Measurements from ENCODE around the gene SLC2A11. TPM values are rescaled to one million over a fixed set of nuclear protein-coding genes. Genes with fewer than 3 reads are reported as not detected.
A peak's percentile ranks its signal among the peaks of the same experiment; 100 is the strongest.

The SLC2A11 gene
- total RNA-seq, 1 donor from 2014 or later: 9.2 TPM

GRCh38 chr22:23834793-23835483 is 22.7 kb upstream of the SLC2A11 start:
- Mint-ChIP-seq H3K36me3 (ENCODE audit: low read depth, unreplicated experiment) (peaks cover 10% of the 10 kb centered on the region), H3K4me3 (ENCODE audit: unreplicated experiment) (no peak overlapping the region), H3K9me3 (ENCODE audit: unreplicated experiment) (no peaks in the 10 kb centered on the region), H3K4me1 (ENCODE audit: unreplicated experiment) (peaks cover 10% of the 10 kb centered on the region), H3K27ac (ENCODE audit: unreplicated experiment) (no peak overlapping the region), H3K27me3 (ENCODE audit: unreplicated experiment) (peaks cover 13% of the 10 kb centered on the region)
- no peak for DNase-seq (ENCODE audit: low spot score)
- TF ChIP-seq CTCF (IDR thresholded peaks at IDR 0.05; ENCODE audit: unreplicated experiment): no peak

GRCh38 chr22:23835484-23836144 is 22.1 kb upstream of the SLC2A11 start:
- no peak for DNase-seq (ENCODE audit: low spot score)
- no peak for TF ChIP-seq CTCF (IDR thresholded peaks at IDR 0.05; ENCODE audit: unreplicated experiment)
- H3K36me3 Mint-ChIP-seq (ENCODE audit: low read depth, unreplicated experiment): peaks cover 6% of the 10 kb centered on the region
- no peak overlapping the region for H3K27ac Mint-ChIP-seq (ENCODE audit: unreplicated experiment)
- H3K4me1 Mint-ChIP-seq (ENCODE audit: unreplicated experiment): peaks cover 10% of the 10 kb centered on the region
- peaks cover 14% of the 10 kb centered on the region for H3K27me3 Mint-ChIP-seq (ENCODE audit: unreplicated experiment)
- H3K4me3 Mint-ChIP-seq (ENCODE audit: unreplicated experiment): no peak overlapping the region
- H3K9me3 Mint-ChIP-seq (ENCODE audit: unreplicated experiment): no peaks in the 10 kb centered on the region

GRCh38 chr22:23836281-23836680 is 21.4 kb upstream of the SLC2A11 start:
- Mint-ChIP-seq H3K4me1 (ENCODE audit: unreplicated experiment) (peaks cover 10% of the 10 kb centered on the region), H3K27ac (ENCODE audit: unreplicated experiment) (peak overlapping the region; percentile 19), H3K36me3 (ENCODE audit: low read depth, unreplicated experiment) (peaks cover 3% of the 10 kb centered on the region), H3K27me3 (ENCODE audit: unreplicated experiment) (peaks cover 21% of the 10 kb centered on the region), H3K4me3 (ENCODE audit: unreplicated experiment) (no peak overlapping the region), H3K9me3 (ENCODE audit: unreplicated experiment) (no peaks in the 10 kb centered on the region)
- DNase-seq (ENCODE audit: low spot score): no peak
- TF ChIP-seq CTCF (IDR thresholded peaks at IDR 0.05; ENCODE audit: unreplicated experiment): no peak

- Mint-ChIP-seq H3K9me3 (ENCODE audit: unreplicated experiment) (no peaks in the 10 kb centered on the region), H3K36me3 (ENCODE audit: low read depth, unreplicated experiment) (peaks cover 3% of the 10 kb centered on the region), H3K27ac (ENCODE audit: unreplicated experiment) (peak overlapping the region; percentile 19), H3K4me3 (ENCODE audit: unreplicated experiment) (no peak overlapping the region), H3K27me3 (ENCODE audit: unreplicated experiment) (peaks cover 21% of the 10 kb centered on the region), H3K4me1 (ENCODE audit: unreplicated experiment) (peaks cover 10% of the 10 kb centered on the region)
- no peak for TF ChIP-seq CTCF (IDR thresholded peaks at IDR 0.05; ENCODE audit: unreplicated experiment)
- no peak for DNase-seq (ENCODE audit: low spot score)
Observed at GRCh38 chr22:23836692-23837495, 20.8 kb upstream of the SLC2A11 start.
